ENCODE results near the gene SEMA4D.

The SEMA4D gene

GRCh38 chr9:89430995-89431394, 66.9 kb downstream of the SEMA4D start:
- DNase-seq (ENCODE audit: low read depth in 2 of 2) = no peak

GRCh38 chr9:89428901-89429890, 68.7 kb downstream of the SEMA4D start:
- DNase-seq (ENCODE audit: low read depth in 2 of 2) = no peak

GRCh38 chr9:89428222-89428761, 69.6 kb downstream of the SEMA4D start:
- DNase-seq (ENCODE audit: low read depth in 2 of 2) = no peak

- DNase-seq (ENCODE audit: low read depth in 2 of 2) = no peak
Observed at GRCh38 chr9:89427621-89428221, 70.2 kb downstream of the SEMA4D start.

GRCh38 chr9:89426384-89426961, 71.4 kb downstream of the SEMA4D start:
- no peak for DNase-seq (ENCODE audit: low read depth in 2 of 2)

- DNase-seq (ENCODE audit: low read depth in 2 of 2) = no peak
Observed at GRCh38 chr9:89425921-89426383, 72.0 kb downstream of the SEMA4D start.

- DNase-seq (ENCODE audit: low read depth in 2 of 2) = no peak
Observed at GRCh38 chr9:89425024-89425805, 72.7 kb downstream of the SEMA4D start.

- peak; percentile 47 to 49 for DNase-seq (ENCODE audit: low read depth in 2 of 2)
Observed at GRCh38 chr9:89422151-89422975, 75.5 kb downstream of the SEMA4D start.

GRCh38 chr9:89421595-89421994, 76.3 kb downstream of the SEMA4D start:
- DNase-seq (ENCODE audit: low read depth in 2 of 2) = peak; percentile 36 to 54

GRCh38 chr9:89420397-89421178, 77.3 kb downstream of the SEMA4D start:
- no peak for DNase-seq (ENCODE audit: low read depth in 2 of 2)

- no peak for DNase-seq (ENCODE audit: low read depth in 2 of 2)
Observed at GRCh38 chr9:89419978-89420394, 77.9 kb downstream of the SEMA4D start.

GRCh38 chr9:89418882-89419640, 78.9 kb downstream of the SEMA4D start:
- no peak for DNase-seq (ENCODE audit: low read depth in 2 of 2)

GRCh38 chr9:89418474-89418845, 79.5 kb downstream of the SEMA4D start:
- DNase-seq (ENCODE audit: low read depth in 2 of 2) = no peak

- no peak for DNase-seq (ENCODE audit: low read depth in 2 of 2)
Observed at GRCh38 chr9:89417832-89418473, 80.0 kb downstream of the SEMA4D start.

GRCh38 chr9:89414670-89415324, 83.1 kb downstream of the SEMA4D start:
- no peak for DNase-seq (ENCODE audit: low read depth in 2 of 2)

GRCh38 chr9:89413963-89414638, 83.8 kb downstream of the SEMA4D start:
- no peak for DNase-seq (ENCODE audit: low read depth in 2 of 2)

GRCh38 chr9:89412951-89413350, 85.0 kb downstream of the SEMA4D start:
- no peak for DNase-seq (ENCODE audit: low read depth in 2 of 2)
